Breast epithelium (tissue), 4 donors: Measurements from ENCODE around the gene NUDT1. TPM values are rescaled to one million over a fixed set of nuclear protein-coding genes. Genes with fewer than 3 reads are reported as not detected.

ENCODE experiments used
- DNase-seq, 2 donors: peaks; one replicate each; pipeline ENCODE4 v3.0.0-alpha.2; 2019; ENCODE audit warnings: low spot score in 2 of 2
- H3K27ac ChIP-seq, 2 donors: fragments of 200-600 bp; sonication (generic) in 1 of 2; one replicate each; pipeline ENCODE4 v1.5.1; 2016 to 2019; ENCODE audit warnings: mild to moderate bottlenecking in 1 of 2
- H3K27me3 ChIP-seq, 2 donors: fragments of 200-600 bp; sonication (generic) in 1 of 2; one replicate each; pipeline versions ENCODE4 v1.5.1 to v1.6.0; 2017 to 2019; ENCODE audit warnings: control low read depth in 1 of 2, mild to moderate bottlenecking in 1 of 2
- H3K36me3 ChIP-seq: fragments of 200-600 bp; one replicate; pipeline ENCODE4 v1.5.1; 2019
- H3K4me1 ChIP-seq, 2 donors: fragments of 200-600 bp; sonication (generic); one replicate each; pipeline ENCODE4 v1.5.1; 2016 to 2019; ENCODE audit warnings: control low read depth in 1 of 2
- H3K4me3 ChIP-seq, 3 donors: fragments of 200-600 bp; sonication (generic); 1 replicate in 2 of 3; 2 replicates in 1 of 3; pipeline ENCODE4 v1.5.1; 2016 to 2019; ENCODE audit warnings: mild to moderate bottlenecking in 3 of 3, moderate library complexity in 2 of 3
- H3K9me3 ChIP-seq, 2 donors: fragments of 200-600 bp; sonication (generic) in 1 of 2; one replicate each; pipeline ENCODE4 v1.5.1; 2016 to 2019; ENCODE audit warnings: control low read depth in 1 of 2
- POLR2A ChIP-seq: fragments of 450-650 bp; IDR thresholded peaks from one replicate; pipeline ENCODE4 v1.6.1; 2016; ENCODE audit warnings: antibody characterized with exemption, mild to moderate bottlenecking, moderate library complexity
- POLR2AphosphoS5 ChIP-seq, 3 donors: sonication (generic); formaldehyde crosslinking; IDR thresholded peaks; one replicate each; pipeline ENCODE4 v1.6.1; 2017; ENCODE audit warnings: antibody characterized with exemption in 3 of 3
- intact Hi-C: fragments of 100-400 bp; cut with DNase I; formaldehyde crosslinking; loops from one replicate; pipeline ENCODE4 v1.15.1; 2023; ENCODE audit warnings: low total_unique reads
- total RNA-seq, 3 donors: library from RNA; depleted of rRNA; stranded (reverse); fragments of >200 nt; gene quantifications; one replicate each; pipeline ENCODE4 v1.1.0, GENCODE V29; 2016
- TF ChIP-seq, protein P1 (sequence below), 3 donors: fragments of 450-650 bp; IDR thresholded peaks; one replicate each; pipeline ENCODE4 v1.5.1; 2016 to 2017; ENCODE audit warnings: antibody characterized with exemption in 3 of 3, mild to moderate bottlenecking in 3 of 3, moderate library complexity in 3 of 3

NUDT1 gene
- total RNA-seq, 3 donors from 2014 or later, result 13.3 to 28.5 (median 18.0) TPM

DNA sequence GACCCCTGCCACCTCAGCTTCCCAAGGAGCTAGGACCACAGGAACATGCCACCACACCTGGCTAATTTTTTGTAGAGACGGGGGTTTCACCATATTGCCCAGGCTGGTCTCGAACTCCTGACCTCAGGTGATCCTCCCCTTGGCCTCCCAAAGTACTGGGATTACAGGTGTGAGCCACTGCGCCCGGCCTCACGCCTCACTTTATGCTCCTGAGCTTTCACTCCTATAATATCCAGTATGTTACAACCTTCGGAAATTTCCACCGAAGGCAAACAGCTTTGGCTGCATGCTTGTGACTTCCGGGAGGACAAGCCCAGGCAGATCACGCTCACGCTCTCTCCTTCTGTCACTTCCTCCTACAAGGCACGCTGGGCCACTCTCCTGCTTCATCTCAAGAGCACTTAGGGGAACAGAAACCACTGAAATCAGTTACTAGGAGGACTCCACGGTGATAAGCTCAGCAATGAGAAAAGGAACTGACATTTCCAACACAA is 4.9 kb upstream of the NUDT1 start:
- no peak overlapping the region for H3K4me3 ChIP-seq
- TF ChIP-seq POLR2AphosphoS5 (IDR thresholded peaks at IDR 0.05) (no peak), POLR2A (no peak)
- TF ChIP-seq, protein P1, sequence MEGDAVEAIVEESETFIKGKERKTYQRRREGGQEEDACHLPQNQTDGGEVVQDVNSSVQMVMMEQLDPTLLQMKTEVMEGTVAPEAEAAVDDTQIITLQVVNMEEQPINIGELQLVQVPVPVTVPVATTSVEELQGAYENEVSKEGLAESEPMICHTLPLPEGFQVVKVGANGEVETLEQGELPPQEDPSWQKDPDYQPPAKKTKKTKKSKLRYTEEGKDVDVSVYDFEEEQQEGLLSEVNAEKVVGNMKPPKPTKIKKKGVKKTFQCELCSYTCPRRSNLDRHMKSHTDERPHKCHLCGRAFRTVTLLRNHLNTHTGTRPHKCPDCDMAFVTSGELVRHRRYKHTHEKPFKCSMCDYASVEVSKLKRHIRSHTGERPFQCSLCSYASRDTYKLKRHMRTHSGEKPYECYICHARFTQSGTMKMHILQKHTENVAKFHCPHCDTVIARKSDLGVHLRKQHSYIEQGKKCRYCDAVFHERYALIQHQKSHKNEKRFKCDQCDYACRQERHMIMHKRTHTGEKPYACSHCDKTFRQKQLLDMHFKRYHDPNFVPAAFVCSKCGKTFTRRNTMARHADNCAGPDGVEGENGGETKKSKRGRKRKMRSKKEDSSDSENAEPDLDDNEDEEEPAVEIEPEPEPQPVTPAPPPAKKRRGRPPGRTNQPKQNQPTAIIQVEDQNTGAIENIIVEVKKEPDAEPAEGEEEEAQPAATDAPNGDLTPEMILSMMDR (IDR thresholded peaks at IDR 0.05), result no peak
- DNase-seq, result peak in 1 of 2 donors; percentile 32
- no peaks in the 10 kb centered on the region for H3K27me3 ChIP-seq
- intact Hi-C loops, result no loop called here
- peaks cover 0 to 12% of the 10 kb centered on the region in 2 donors for H3K4me1 ChIP-seq
- H3K36me3 ChIP-seq, result no peaks in the 10 kb centered on the region
- H3K9me3 ChIP-seq, result no peaks in the 10 kb centered on the region
- peak overlapping the region in 1 of 2 donors; percentile 58 for H3K27ac ChIP-seq

DNA sequence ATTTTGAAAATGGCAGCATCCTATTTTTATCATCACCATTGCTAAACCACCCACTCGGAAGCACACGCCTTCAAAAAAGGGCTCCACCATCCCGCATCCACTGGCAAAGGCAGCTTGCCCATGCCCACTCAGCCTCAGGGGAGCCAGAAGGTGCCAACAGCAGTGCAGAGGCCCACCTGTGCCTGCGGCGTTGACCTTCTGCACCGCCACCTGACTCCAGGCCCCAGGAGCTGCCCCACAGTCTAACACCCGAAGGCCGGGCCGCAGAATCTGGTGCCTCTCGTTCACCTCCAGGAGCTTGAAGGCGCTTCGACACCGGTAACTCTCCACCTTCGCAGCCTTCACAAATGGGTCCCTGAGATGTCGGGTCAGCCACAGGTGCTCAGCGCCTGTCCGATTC is 2.8 kb upstream of the NUDT1 start:
- no peaks in the 10 kb centered on the region for H3K27me3 ChIP-seq
- intact Hi-C loops, result no loop called here
- no peak overlapping the region for H3K4me3 ChIP-seq
- no peaks in the 10 kb centered on the region for H3K9me3 ChIP-seq
- no peak for DNase-seq
- H3K4me1 ChIP-seq, result peaks cover 0 to 12% of the 10 kb centered on the region in 2 donors
- no peak overlapping the region for H3K27ac ChIP-seq
- TF ChIP-seq, protein P1 (IDR thresholded peaks at IDR 0.05), result no peak
- TF ChIP-seq POLR2A, result no peak
- no peak for TF ChIP-seq POLR2AphosphoS5 (IDR thresholded peaks at IDR 0.05)
- no peaks in the 10 kb centered on the region for H3K36me3 ChIP-seq

DNA sequence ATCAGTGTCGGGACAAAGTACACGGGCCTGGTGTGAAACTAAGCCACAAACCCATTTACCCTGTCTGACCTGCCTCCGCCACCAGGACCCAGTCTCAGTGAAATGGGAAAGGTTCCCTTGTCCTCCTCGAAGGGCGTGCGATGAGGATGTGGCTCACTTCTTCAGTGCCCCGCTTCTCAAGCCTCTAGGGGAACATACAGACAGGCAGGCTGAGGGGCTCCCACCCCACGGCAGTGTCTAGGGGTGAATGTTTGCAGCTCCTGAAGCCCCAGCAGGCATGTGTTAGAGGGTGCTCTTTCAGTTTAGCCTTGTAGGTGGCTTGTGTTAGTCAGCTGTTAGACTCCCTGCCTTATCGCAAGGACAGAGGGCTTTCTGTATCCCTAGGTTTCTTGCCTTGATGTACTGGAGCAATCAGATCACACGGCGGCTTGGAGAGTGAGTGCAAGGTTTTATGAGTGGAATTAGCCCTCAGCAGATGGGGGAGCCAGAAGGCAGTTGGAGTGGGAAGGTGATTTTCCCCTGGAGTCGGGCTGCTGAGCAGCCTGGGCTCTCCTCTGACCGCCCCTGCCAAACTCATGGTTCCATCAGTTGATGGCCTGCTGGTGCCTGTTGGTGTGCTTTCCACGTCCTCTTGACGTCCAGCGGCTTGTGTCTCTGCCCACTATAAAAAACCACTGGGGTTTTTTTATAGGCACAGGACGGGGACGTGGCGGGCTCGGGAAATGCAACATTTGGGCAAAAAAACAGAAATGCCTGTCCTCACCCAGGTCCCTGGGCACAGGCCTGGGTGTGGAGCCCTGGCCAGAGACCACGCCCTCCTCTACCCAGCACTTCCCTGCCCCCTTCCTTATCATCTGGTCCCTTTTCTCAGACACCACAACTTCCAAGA is 759 bp downstream of the NUDT1 start:
- peak overlapping the region; percentile 50 to 57 for H3K27ac ChIP-seq
- intact Hi-C loops, result loop anchor here (10.0 kb wide), 2 partner anchors 102 to 372 kb away; no protein-coding TSS in a partner anchor

DNA sequence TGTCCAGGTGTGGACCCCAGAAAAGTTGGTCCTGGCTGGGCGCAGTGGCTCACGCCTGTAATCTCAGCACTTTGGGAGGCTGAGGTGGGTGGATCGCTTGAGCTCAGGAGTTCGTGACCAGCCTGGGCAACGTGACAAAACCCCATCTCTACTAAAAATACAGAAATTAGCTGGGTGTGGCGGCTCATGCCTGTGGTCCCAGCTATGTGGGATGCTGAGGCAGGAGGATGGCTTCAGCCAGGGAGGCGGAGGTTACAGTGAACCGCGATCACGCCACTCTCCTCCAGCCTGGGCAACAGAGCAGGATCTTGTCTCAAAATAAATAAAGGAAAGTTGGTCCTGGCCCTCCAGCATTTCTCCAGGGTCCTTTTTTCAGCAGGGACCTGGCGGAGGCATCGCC is 1.4 kb downstream of the NUDT1 start:
- Histone ChIP-seq H3K27ac (no peak overlapping the region), H3K4me3 (no peak overlapping the region), H3K4me1 (peaks cover 0 to 12% of the 10 kb centered on the region in 2 donors), H3K27me3 (no peaks in the 10 kb centered on the region), H3K9me3 (no peaks in the 10 kb centered on the region), H3K36me3 (no peaks in the 10 kb centered on the region)
- TF ChIP-seq, protein P1 (IDR thresholded peaks at IDR 0.05), result no peak
- TF ChIP-seq POLR2A (no peak), POLR2AphosphoS5 (IDR thresholded peaks at IDR 0.05) (no peak)
- DNase-seq, result no peak
- intact Hi-C loops, result loop anchor here (10.0 kb wide), 2 partner anchors 101 to 371 kb away; no protein-coding TSS in a partner anchor

More for the DNA sequence above, 759 bp downstream of the NUDT1 start:
- Histone ChIP-seq H3K36me3 (no peaks in the 10 kb centered on the region), H3K4me3 (peak overlapping the region; percentile 83 to 89 (median 83)), H3K4me1 (peaks cover 0 to 12% of the 10 kb centered on the region in 2 donors), H3K9me3 (no peaks in the 10 kb centered on the region), H3K27me3 (no peaks in the 10 kb centered on the region)
- TF ChIP-seq POLR2AphosphoS5 (IDR thresholded peaks at IDR 0.05), result no peak
- no peak for TF ChIP-seq POLR2A
- TF ChIP-seq, protein P1 (IDR thresholded peaks at IDR 0.05), result no peak
- no peak for DNase-seq
